PC-3 (cell line): Measurements from ENCODE around the gene RNF126.

ENCODE experiments used
- CTCF ChIP-seq: fragments of 300-600 bp; sonication (generic); conservative IDR thresholded peaks from 2 replicates; pipeline ENCODE4 v1.5.1; 2017; ENCODE audit warnings: antibody characterized with exemption, low read depth, mild to moderate bottlenecking, low read length
- EZH2 ChIP-seq: fragments of 300-600 bp; sonication (generic); IDR thresholded peaks from one replicate; pipeline ENCODE4 v1.6.1; 2017; ENCODE audit warnings: antibody characterized with exemption, mild to moderate bottlenecking, low read length; ENCODE audit not compliant: unreplicated experiment
- EZH2phosphoT487 ChIP-seq: fragments of 300-600 bp; sonication (generic); IDR thresholded peaks from 2 replicates; pipeline ENCODE4 v1.6.1; 2018; ENCODE audit warnings: mild to moderate bottlenecking, antibody characterized with exemption, low read length, borderline replicate concordance

DNA sequence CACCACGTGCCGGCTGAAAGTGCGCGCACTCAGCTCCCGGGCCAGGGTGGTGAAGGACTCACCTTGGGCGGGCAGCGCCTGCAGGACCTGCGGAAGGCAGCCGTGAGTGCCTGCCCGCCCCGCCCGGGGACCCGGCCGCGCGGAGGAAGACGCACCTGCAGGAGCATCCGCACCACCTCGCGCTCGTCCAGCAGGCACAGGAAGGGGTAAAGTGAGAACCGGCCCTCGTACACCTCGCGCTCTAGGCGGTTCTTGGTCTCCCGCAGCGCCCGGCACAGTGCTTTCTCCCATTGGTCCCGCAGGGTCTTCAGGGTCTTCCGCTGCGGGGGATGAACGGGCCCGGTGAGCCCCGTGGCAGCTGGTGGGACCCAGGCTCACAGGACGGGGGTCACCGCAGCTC is 40.3 kb downstream of the RNF126 start:
- TF ChIP-seq CTCF (no peak), EZH2 (no peak), EZH2phosphoT487 (no peak)
